Dermis microvascular lymphatic vessel endothelial cell (primary cell): ENCODE measurements around the gene CACNB4. TPM values are rescaled to one million over a fixed set of nuclear protein-coding genes. Genes with fewer than 3 reads are reported as not detected.
"Not testable (repeated sequence)": the region's sequence is repeated elsewhere in the genome, so short reads cannot be mapped to it uniquely, and the experiment has no call there.

Source experiments
- DNase-seq, 2 donors: peaks; one replicate each; pipeline versions ENCODE4 v3.0.0 to v3.0.0-alpha.2; 2010; ENCODE audit warnings: low read depth in 2 of 2
- total RNA-seq: library from RNA; depleted of rRNA; stranded (reverse); fragments of >200 nt; gene quantifications from 2 replicates; pipeline ENCODE4 v1.2.1, GENCODE V29; 2014

CACNB4 gene
- total RNA-seq, 1 donor from 2014 or later: under 0.01 TPM

DNA sequence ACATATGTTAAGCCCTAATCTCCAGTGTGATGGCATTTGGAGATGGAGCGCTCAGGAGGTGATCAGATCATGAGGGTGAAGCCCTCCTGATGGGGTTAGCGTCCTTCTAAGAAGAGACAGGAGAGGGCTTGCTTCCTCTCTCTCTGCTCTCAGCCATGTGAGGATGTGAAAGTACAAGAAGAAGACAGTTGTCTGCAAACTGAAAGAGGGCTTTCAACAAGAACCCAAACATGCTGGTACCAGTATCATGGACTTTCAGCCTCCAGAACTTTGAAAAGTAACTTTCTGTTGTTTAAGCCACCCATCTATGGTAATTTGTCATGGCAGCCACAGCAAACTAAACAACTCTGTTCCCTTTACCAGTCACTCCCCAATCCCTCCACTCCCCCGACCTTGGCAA lies 47.4 kb downstream of the CACNB4 start:
- DNase-seq: no peak

DNA sequence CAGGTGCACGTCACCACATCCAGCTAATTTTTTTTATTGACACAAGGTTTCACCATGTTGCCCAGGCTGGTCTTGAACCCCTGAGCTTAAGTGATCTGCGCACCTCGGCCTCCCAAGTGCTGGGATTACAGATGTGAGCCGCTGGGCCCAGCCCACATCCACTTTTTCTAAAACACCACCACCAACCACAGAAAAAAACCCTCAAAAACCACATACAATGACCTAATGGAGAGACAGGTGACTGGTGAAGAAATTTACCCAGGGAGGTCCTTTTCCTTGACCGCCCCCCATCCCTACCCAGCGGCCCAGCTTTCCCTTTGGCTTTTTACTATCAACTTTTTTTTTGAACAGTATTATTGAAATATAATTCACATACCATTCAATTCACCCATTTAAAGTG lies 47.9 kb downstream of the CACNB4 start:
- no peak for DNase-seq

DNA sequence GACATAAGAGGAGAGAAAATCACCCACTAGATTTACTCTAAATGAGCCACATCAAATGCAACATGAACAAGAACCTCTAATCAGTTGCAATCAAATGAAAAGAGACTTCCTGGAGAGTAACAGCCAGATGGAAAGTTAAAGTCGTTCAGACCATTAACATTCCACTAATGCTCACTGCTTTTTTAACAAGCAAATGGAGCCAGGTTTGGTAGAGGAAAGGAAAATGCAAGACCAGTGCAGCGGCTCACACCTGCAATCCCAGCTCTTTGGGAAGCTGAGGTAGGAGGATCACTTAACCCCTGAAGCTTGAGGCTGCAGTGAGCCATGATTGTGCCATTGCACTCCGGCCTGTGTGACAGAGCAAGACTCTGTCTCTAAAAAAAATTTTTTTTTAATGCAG lies 48.5 kb downstream of the CACNB4 start:
- no peak for DNase-seq

DNA sequence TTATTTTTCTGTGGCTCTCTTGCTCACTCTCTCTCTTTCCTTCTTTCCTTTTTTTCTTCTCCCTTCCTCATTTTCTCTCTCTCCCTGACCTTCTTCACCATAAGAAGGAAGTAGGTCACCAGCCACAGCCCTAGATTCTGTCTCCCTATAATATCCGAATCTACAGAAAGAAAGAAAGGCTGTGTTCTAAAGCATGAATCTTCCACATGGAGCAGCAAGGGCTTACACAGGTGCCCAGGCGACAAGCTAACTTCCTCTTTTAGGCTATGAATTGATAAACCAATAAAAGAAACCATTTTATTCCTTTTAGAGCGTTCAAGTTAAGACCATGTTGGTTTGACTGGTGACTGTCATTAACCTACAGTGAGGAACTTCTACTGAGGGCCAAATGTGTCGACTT lies 49.3 kb downstream of the CACNB4 start:
- no peak for DNase-seq

DNA sequence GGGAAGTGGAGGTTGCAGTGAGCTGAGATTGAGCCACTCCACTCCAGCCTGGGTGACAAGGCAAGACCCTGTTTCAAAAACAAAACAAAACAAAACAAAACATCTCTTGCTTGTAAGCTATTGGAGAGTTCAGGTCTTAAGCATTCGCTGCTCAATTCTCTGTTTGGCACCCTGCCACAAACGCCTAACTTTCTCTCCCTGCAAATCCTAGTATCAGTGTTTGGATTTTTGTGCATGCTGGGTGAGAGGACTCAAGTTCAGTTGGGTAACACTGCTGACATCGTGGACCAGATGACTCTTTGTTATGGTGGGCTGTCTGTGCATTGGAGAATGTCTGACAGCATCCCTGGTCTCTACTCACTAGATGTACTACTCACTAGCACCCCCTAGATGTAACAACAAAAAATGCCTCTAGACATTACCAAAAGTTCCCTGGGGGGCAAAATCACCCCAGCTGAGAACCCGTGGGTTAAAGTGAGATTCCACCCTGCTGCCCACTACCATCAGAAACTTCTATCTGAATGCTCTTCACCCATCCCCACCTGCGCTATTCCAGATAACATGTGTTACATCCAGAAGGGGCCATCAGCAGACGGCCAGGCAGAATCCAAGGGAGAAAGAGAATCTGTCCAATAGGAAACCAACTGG lies 50.9 kb downstream of the CACNB4 start:
- no peak for DNase-seq

DNA sequence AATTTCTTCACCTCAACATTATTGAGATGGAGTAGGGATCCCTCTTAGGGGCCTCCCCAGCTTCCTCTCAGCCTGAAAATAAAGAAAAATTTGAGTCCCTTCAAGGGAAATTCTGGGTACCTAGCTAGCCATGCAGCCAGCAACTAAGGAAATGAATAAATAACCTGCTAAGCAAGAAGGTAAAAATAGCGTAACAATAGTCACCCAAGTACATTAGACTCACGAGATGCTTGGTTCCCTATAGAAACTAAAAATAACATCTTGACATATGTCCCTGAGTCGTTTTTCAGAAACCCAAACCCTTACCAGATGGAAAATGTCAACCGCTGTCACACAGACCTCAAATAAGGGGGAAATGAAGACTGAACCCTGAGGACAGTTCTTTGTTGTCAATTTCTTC lies 51.9 kb downstream of the CACNB4 start:
- no peak for DNase-seq

DNA sequence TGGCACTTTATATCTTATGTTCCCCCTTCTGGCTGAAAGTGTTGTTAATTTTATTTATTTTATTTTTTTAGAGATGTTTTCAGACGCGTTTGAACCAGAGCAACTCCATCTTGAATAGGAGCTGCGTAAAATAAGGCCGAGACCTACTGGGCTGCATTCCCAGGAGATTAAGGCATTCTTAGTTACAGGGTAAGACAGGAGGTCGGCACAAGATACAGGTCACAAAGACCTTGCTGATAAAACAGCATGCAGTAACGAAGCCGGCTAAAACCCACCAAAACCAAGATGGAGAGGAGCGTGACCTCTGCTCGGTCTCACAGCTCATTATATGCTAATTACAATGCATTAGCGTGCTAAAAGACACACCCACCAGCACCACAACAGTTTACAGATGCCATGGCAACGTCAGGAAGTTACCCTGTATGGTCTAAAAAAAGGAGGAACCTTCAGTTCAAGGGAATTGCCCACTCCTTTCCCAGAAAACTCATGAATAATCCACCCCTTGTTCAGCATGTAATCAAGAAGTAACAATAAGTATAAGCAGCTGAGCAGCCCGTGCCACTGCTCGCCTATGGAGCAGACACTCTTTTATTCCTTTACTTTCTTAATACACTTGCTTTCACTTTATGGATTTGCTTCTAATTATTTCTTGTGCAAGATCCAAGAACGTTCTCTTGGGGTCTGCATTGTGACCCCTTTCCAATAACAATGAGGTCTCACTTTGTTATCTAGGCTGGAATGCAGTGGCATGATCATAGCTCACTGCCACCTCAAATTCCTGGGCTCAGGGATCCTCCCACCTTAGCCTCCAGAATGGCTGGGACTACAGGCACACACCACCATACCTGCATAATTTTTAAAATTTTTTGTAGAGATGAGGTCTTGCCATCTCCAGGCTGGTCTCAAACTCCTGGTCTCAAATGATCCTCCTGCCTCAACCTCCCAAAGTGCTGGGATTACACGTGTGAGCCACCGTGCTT lies 55.9 kb downstream of the CACNB4 start:
- DNase-seq: no peak

DNA sequence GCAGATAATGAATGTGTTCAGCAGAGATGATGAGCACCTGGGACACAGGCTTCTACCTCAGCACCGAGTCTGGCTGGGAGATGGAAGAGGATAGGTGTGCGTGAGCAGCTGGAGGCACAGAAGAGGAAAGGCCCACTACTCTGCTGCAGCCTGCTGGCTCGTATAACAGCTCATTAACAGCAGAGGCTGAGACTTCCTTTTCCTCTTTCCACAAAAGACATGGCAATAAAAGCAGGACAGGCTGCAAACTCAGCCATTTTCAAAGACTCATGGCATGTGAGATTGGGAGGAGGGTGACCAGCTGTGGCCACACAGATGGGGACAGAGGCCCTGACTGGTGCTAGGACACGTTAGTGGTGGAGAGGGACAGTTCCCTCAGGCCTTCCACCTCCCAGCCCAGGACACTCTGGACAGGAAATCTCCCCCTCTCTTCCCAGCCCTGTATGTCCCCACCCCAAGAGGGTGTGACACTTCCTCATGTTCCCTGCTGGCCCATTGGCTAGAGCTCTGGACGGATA lies 60.3 kb downstream of the CACNB4 start:
- DNase-seq: no peak

DNA sequence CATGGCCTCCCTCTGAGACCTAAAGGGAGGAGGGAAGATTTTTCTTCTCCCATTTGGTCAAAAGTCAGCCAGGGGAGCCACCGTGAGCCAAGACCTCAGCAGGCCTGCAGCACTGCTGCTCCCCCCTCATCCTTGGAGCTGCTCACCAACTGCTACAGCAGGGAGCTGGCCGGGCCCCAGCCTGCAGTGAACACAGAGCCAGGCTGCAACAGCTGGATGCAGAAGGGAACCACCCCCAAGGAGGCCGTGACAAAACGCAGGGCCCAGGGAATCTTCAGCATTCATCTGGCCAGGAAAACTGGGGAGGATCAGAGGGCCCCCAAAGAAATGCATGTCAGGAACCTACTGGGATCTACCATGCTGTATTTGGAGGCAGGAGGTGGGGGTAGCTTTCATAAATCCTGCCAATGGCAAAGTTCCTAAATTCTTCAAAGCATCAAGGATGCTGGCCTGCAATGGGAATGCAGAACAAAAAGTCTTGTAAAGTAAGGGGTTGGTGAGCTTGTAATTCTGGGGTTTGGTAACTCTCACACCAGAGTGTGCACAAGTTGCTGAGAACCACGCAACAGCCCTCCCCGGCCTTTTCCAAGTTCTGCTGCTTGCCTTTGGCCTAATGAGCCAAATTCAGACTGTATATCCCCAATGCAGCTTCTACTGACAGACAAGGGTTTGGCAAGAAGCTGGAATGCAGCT lies 61.0 kb downstream of the CACNB4 start:
- DNase-seq: no peak

DNA sequence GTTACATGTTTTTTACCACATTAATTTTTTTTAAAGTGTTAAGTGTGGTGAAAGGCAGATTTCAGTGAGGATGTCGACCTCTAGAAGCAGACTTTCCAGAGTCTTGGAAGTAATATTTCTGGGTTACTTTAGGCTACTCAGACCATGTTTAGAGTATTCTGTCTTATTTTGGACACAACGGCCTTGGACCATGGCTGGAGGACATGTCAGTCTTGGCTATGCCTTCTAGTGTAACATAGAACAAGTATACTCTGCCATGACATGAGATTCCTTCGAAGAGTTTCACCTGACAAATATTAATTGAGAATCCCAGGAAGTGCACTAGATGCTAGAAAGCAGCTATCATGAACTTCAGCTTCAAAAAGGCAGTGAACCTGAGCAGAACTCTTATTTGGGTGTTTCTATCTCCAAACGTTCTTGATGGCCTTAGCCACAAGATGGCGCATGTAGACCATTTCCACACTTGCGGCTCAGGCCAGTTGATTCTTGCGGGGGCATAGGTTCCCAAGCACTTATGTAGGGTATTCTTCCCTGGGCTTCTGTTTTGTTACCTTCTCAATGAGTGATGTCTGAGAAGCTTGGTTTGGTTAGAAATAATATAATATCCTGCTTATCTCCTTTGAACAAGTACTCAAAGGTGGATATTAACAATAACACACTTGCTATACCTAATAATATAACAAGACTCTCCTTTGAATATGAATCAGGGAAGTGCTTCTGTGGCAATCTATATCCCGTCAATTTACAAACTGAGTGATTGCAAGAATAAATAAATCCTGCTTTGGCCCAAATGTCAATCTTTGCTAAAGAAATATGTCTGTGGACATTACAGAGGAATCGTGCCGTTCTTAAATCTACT lies 62.0 kb downstream of the CACNB4 start:
- DNase-seq: peak; percentile 55 to 76

DNA sequence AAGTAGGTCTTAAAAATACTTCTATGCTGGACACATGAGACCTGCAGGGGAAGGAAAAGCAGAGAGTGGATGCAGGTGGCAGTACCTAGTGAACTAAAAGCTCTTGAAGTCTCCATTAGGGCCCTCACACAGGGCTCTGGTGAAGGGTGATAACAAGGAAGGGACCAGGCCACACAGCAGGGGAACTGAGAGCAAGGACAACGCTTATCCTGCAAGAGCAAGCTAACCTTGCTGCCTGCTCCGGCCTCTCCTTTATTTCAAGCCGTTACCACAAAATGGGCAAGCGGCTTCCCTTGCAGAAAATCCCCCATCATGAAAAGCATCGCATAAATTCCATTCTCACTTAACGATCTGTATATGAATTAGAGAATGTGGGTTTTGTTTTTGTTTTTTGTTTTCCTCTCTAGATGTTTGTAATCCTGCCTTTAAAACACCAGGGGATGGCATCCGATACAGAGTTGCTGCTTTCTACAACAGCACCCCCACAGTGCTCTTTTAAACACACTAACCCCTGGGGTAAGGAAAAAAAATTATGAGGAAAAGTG lies 64.5 kb downstream of the CACNB4 start:
- no peak for DNase-seq

DNA sequence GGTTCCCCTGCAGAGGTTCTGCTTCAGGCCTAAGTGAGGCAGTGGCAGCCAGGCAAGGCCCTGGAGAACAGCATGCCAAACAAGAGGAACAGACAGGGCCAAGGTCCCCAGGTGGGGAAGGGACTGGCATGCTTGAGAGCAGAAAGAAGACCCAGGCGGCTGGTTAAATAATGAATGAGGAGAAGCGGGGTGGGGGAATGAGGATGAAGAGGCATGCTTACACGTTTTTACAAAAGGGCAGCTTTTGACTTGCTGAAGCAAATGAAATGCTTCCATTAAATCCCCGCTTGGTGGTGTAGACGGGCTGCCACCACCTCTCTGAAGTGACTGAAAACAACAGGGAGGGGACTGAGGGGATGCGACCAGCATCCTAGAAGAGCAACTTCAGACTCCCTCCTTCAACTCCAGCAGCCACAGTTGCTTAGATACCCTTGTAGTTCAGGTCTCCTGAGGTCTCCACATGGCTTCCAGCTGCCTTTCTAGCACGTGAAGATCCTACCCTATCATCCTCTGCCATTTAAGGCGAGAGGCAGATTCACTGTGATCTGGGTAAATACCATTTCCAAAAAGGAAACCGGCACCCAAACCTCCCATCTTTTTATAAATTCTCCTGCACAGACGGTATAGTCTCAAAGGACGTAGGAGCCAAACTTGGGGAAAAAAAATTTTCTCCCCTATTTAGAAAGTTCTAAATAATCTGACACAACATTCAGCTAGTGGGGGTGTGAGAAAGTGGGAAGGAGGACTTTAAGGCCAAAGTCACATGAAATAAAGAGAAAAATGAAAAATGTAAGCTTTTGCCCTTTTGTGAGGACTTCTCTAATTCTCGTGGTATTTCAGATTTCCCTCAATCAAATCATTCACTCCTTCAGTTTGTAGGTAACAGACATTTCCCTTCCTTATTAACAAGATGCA lies 65.6 kb downstream of the CACNB4 start:
- DNase-seq: no peak

DNA sequence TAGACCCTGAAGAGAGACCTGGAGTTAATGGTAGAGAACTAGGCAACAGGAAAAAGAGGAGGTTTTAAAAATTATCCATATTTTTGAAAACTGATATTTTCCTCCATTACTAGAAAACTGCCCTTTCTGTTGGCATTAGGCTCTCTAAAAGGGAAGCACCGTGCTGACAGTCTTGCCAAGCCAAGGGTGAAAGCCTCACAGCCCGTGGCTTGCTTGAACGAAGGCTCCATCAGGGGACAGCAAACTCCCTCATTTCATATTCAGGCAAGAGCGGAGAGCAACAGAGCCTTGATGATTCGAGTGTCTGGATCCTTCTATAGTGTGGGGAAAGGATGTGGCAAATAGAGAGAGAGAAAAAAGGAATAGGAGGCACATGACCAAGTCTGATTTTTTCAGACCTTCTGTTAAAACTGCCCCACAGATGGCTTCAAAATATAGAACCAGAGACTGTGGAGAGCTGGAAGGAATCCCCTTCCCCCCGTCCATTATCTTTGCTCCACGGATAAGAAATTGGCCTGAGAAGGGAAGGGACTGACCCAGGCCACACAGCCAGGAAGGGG lies 67.0 kb downstream of the CACNB4 start:
- DNase-seq: no peak

DNA sequence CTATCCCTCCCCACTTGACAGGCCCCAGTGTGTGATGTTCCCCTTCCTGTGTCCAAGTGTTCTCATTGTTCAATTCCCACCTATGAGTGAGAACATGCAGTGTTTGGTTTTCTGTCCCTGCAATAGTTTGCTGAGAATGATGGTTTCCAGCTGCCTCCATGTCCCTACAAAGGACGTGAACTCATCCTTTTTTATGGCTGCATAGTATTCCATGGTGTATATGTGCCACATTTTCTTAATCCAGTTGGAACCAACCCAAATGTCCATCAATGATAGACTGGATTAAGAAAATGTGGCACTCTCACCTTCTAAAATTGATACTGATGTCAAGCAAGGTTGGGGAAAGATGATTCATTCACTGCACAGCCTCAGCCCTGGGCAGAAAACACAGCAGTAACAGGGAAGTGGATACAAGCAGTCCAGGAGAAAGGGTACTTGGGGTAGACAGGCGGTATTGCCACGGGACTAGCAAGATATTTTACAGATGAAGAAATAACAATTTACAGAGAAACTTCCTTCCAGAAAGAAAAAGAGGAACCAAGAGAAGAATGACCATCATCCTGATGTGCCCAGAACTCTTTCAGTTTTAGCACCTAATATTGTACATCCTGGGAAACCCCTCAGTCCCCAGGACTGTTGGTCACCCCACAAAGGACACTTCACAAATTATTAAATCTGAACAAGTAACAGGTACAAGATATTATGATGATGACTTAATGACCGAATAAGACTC lies 68.1 kb downstream of the CACNB4 start:
- not testable (repeated sequence) for DNase-seq

DNA sequence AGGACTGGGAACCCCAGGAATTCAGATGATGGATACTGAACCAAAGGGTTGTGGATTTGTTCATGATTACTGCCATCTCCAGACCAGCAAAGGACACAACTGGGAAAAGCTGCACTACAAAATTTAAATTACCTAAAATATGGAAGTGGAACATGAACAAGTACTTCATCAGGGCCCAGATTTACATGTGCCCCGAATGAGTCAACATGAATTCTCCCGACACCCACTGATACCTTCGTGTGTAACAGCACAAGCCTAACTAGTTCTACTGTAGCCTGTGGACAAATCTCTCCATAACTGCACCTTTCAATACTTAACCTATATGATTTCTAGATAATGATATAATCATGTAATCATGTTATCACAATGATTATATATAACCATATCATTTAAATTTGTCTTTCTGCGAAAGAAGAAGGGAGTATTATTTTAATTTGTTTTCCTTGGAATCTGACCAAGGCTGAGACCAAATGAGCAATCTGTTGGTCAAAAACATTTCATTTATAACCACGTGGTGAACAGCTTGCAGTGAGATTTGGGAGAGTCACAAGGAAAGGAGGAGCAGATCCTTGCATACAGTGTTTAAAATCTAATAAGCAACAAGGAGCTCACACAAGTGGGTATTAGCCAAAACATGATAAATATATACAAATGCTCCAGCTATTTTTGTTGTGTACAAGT lies 70.5 kb downstream of the CACNB4 start:
- no peak for DNase-seq

DNA sequence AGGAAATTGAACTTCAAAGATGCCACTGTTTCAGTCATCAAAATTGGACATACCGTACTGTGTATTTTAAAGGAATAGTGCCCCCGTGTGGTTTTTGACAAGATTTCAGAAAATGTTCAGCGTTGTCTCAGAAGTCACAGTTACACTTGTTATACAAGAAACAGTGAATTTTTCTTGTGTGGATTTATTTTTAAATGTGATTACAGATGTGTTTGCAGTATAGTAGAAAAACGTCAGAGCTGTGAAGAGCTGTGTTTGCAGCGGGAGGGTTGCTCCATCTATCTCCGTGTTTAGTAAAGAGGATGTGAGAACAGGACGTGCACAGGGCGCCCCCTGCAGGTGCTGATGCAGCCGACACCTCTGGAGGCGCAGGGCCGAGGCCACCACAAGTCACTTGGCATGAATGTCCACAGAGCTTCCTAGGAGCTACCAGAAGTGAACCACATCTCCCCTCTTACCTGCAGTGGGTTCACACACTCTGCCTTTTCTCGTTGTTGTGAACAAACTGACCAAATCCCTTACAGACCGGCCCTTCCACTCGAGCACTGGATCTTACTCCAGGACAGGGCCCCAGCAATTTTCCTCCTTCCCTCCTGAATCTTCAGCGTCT lies 73.1 kb downstream of the CACNB4 start:
- peak; percentile 45 to 75 for DNase-seq

DNA sequence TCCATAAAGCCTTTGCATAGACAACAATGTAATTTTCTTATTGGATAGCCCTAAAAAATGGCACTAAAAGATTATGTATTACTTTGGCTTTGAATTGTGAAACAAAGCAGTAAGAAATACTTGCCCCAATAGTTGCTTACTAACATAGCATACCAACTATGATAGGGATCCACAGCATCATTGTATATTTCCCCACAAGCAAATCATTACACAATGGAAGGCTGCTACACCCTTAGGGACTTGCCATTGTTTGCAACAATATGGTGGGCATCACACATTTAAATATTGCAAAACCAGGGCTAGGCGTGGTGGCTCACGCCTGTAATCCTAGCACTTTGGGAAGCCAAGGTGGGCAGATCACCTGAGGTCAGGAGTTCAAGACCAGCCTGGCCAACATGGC lies 74.4 kb downstream of the CACNB4 start:
- no peak for DNase-seq

DNA sequence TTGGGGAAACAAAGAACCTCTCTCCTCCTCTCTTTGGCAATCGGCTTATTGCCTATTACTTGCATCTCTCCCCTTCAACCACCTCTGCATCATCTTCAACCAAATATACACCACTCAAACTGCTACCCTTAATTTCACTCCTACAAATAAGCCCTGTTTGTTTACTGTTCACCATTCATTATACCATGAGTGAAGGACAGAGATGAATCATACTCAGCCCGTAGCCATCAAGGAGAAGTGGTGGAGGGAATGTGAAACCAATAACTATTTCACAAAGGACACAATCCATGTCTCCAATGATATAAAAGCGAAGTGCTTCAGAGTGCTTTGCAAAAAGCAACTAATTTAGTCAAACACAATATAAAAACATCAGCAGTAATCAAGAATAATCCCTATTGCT lies 76.8 kb downstream of the CACNB4 start:
- no peak for DNase-seq
